Raji (cell line): ENCODE results near the gene ZNF615.

Source experiments
- POLR2A ChIP-seq: IDR thresholded peaks from 2 replicates; pipeline ENCODE4 v1.6.1; 2011; ENCODE audit warnings: low read depth, low read length, control low read depth; ENCODE audit not compliant: insufficient read depth

The ZNF615 gene

DNA sequence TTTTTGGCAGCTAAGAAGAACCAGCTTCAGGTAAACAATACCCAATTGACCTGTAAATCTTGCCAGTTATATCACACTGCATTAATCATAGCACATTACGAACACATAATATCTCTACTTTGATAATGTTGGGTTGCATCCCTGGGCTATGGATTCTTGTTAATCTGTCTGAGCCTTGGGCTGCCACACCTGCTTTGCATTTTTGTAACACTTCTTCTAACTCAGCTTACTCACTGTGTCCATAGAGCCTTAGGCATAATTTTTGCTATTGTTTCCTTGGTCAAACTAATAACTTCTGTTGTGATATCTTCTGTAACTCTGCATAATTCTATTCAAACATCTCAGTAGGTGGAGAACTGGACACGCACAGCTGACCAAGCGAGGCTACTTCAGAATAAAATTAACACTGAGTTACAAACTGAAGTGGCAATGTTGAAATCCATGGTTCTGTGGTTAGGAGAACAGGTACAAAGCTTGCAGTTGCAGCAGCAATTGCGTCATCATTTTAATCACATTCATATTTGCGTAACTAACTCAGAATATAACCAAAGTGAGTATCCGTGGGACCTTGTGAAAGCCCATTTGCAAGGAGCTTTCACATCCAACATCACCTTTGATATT lies 27.8 kb downstream of the ZNF615 start:
- TF ChIP-seq POLR2A: no peak

DNA sequence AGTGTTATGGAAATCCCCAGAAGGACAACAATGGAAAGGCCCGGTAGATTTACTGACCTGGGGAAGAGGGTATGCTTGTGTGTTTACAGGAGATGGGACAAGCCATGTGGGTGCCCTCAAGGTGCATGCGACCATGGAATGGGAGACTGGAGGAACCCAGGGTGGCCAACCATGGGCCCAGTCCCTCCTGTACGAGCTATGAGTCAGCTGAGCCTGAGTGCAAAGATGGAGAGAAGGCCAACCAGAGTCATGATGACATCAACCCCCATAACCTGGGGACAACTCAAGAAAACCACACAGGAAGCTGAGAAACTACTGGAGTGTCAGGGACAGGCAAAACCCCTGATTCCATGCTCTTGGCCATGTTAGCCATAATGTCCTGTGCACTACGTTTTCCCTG lies 29.1 kb downstream of the ZNF615 start:
- no peak for TF ChIP-seq POLR2A

DNA sequence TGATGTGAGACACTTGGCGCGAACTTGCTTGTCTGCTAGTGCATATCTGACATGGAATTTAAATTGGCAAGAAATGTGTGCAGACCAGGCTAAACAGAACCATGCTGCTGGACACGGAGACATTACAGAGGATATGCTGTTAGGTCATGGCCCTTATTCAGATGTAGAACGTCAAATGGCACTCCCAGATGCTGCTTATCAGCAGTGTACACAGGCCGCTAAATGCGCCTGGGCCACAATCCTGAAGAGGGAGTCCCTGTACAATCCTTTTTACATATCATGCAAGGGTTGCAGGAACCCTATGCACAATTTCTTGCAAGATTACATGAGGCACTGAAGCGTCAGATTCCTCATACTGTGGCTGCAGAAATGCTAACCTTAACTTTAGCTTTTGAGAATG lies 30.7 kb downstream of the ZNF615 start:
- TF ChIP-seq POLR2A: no peak

DNA sequence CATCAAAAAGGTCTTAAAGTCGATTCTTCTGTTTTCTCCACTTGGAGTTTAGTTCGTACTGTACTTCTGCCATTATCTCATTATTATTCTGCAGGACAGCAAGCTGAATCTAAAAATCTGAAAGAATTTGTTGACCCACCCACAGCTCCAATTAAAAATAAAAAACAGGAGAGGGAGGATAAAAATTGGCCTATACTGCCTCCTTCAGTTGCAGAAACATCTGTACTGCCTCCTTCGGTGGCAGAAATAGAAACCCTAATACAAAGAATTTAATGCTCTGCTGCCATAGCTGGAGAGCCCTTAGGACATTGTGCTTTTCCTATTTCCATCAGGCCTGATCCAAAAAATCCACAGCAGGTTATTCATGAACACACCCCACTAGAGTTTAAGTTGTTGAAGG lies 31.2 kb downstream of the ZNF615 start:
- TF ChIP-seq POLR2A: no peak

DNA sequence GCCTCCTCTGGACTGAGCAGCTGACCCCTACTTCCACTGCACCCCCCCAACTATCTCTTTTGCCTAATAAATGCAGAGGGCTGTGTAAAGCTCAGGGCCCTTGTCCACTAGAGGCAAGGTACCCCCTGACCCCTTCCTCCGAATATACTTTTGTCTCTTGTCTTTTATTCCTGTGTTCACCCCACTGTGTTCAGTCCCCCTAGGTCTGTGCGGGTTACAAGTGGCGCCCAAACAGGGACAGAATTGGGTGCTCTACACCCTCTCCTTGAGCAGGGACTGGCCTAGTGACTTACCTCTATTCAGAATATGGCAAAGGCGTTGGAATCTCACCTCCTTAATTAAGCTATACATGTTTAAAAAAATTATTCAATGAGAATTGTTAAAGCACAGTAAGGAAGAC lies 36.4 kb downstream of the ZNF615 start:
- TF ChIP-seq POLR2A: no peak

DNA sequence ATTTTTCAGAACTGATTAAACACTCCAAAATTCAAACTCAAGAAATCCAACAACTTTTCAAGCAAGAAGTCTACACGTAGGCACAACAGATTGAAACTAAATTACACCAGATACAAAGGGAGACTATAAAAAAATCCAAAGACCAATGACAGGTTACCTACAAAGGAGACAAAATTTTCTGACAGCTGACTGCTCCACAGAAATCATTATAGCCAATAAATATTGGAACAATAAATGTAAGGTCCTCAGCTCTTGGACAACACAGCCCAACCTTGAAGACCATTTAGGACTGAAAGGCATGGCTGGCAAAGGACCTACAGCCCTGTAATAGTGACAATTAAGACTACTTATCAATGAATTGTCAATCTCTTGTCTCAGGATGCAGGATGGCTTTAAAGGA lies 37.3 kb downstream of the ZNF615 start:
- TF ChIP-seq POLR2A: no peak

DNA sequence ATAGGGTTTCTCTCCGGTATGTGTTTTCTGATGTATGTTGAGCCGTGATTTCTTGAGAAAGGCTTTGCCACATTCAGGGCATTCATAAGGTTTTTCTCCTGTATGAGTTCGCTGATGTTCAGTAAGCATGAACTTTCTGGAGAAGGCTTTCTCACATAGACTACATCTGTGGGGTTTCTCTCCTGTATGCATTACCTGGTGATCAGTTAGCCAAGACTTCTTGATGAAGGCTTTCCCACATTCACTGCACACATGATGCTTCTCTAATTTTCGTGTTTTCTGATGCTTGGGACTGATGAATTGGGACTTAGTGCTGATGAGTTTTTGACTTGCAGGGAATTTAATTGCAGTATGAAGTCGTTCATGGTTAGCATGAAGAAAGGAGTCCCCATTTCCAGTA lies 42.4 kb downstream of the ZNF615 start:
- TF ChIP-seq POLR2A: no peak

DNA sequence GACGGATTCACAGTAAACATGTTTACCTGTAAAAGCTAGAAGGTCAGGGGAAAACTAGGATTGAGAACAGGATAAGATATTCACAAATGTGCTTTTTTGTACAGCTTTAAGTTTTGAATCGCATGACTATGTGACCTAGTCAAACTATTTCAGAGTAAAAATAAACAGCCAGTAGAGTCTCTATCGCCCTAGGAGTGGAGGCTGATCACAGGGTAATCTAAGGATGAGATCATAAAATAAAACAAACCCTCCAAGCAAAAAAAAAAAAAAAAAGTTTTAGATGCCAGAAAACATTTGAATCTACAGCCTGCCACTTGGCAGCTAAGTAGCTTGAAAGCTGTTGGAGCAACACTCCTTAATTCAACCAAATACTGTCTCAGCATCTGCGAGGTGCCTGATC lies 48.2 kb downstream of the ZNF615 start:
- TF ChIP-seq POLR2A: no peak

DNA sequence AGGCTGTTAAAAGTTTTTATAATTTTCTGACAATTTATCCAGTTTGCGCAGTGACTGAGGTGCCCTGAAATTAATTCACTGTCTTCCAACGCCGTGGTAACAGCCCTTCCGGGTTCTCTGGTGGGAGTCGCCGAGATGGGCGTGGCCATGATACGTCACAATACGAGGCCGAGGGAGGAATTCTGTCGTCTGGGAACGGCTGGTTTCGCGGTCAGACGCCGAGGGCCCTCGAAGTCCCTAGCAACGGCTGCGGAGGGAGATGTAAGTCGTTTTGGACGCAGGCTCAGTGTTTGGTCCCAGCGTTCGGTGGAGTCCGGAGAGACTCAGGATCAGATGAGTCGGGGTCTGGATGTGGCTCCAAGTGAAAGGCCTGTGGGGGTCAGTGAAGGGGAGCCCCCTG lies 59.0 kb downstream of the ZNF615 start:
- no peak for TF ChIP-seq POLR2A

DNA sequence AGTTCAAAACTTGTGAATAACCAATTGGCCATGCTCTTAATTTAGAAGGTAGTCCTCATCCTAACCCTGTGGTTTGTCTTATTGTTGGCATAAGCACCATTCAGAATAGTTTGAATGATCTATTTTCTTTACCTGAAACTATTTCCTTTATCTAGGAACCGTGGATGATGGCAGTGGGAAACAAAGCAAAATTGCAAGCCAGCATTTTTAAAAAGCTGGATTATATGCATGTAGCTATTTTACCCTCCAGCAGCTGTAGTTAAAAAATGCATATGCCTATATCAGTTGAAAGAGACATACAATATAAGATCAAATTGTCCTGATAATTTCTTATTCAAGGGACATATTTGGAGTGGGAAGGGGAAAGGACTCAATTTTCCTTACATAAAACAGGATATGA lies 61.4 kb downstream of the ZNF615 start:
- TF ChIP-seq POLR2A: no peak

DNA sequence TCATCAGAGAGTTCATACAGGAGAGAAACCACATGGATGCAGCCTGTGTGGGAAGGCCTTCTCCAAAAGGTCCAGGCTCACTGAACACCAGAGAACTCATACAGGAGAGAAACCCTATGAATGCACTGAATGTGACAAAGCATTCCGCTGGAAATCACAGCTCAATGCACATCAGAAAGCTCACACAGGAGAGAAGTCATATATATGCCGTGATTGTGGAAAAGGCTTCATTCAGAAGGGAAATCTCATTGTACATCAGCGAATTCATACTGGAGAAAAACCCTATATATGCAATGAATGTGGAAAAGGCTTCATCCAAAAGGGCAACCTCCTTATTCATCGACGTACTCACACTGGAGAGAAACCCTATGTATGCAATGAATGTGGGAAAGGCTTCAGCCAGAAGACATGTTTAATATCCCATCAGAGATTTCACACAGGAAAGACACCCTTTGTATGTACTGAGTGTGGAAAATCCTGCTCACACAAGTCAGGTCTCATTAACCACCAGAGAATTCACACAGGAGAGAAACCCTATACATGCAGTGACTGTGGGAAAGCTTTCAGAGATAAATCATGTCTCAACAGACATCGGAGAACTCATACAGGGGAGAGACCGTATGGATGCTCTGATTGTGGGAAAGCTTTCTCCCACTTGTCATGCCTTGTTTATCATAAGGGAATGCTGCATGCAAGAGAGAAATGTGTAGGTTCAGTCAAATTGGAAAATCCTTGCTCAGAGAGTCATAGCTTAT lies 63.0 kb downstream of the ZNF615 start:
- no peak for TF ChIP-seq POLR2A
